ENCODE measurements around the gene FKBP1C.

- TF ChIP-seq GATA2 (IDR thresholded peaks at IDR 0.05; ENCODE audit: low read depth, low read length) (no peak), GATA3 (IDR thresholded peaks at IDR 0.05; ENCODE audit: low read depth, low read length) (no peak)
Observed at GRCh38 chr6:63246581-63246980, 35.3 kb downstream of the FKBP1C start.

Data from SH-SY5Y (cell line).